Measurements from ENCODE around the gene BABAM2. TPM values are rescaled to one million over a fixed set of nuclear protein-coding genes. Genes with fewer than 3 reads are reported as not detected.
A peak's percentile ranks its signal among the peaks of the same experiment; 100 is the strongest.

BABAM2 gene
- polyA plus RNA-seq, 3 donors, result 33.2 to 52.8 (median 49.3) TPM

DNA sequence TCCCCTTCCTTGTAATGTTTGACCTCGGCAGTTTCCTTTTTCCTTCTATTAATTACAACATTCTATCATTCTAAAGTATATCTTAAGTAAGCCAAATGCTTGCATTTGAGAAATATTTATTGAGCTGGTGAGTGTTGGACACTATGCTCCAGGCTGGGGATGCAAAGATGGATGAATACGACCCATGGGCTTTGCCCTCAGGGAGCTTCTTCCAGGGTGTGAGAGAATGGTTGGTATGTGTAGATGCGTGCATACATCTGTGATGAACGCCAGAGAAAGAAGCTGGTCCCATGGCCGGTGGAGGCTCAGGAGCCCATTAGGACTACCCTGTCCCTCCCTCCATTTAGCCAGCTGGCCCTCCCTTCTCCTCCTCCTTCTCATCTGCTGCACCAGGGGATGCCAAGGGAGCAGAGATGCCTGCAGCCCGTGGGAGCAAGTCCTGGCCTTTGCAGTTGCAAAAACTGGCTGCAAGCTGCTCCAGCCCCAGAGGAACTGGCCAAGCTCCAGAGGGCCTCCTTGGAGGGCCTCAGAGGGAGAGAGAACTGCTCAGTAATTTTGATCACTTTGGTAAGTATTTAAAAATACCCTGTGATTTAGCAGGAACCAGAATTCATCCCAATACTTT is 436.5 kb downstream of the BABAM2 start:
- H3K4me2 ChIP-seq (replicated peaks; ENCODE audit: extremely low read depth, low read length, poor library complexity, severe bottlenecking), result no peak overlapping the region
- no peak overlapping the region for H3K27ac ChIP-seq (ENCODE audit: low read depth in 1 of 2, low read length in 2 of 2)
- H3K79me2 ChIP-seq (ENCODE audit: insufficient read depth, low read length), result no peaks in the 10 kb centered on the region
- no peak overlapping the region for H3K4me3 ChIP-seq (replicated peaks in 1 of 3; ENCODE audit: low read depth in 2 of 3, low read length in 3 of 3)
- no peaks in the 10 kb centered on the region for H3K27me3 ChIP-seq (ENCODE audit: control insufficient read depth in 2 of 2, insufficient read depth in 2 of 2, low read length in 2 of 2)
- no peak overlapping the region for H3K9ac ChIP-seq (ENCODE audit: insufficient read depth, low read length, poor library complexity, severe bottlenecking)
- intact Hi-C loops (cut with micrococcal nuclease), result no loop called here
- Mint-ChIP-seq H3K4me1 (peaks cover 27% of the 10 kb centered on the region), H3K36me3 (peaks cover 28 to 43% of the 10 kb centered on the region in 2 donors), H3K27me3 (ENCODE audit: low read depth in 3 of 3) (peaks cover 0 to 3% (median 0%) of the 10 kb centered on the region in 3 donors), H3K9me3 (no peaks in the 10 kb centered on the region), H3K4me3 (no peak overlapping the region), H3K27ac (peak overlapping the region in 1 of 7 donors; percentile 64)
- H3K4me1 ChIP-seq (ENCODE audit: control insufficient read depth in 1 of 2, insufficient read depth in 2 of 2, low read length in 2 of 2), result peaks cover 17 to 22% of the 10 kb centered on the region in 2 donors
- TF ChIP-seq, protein P1, sequence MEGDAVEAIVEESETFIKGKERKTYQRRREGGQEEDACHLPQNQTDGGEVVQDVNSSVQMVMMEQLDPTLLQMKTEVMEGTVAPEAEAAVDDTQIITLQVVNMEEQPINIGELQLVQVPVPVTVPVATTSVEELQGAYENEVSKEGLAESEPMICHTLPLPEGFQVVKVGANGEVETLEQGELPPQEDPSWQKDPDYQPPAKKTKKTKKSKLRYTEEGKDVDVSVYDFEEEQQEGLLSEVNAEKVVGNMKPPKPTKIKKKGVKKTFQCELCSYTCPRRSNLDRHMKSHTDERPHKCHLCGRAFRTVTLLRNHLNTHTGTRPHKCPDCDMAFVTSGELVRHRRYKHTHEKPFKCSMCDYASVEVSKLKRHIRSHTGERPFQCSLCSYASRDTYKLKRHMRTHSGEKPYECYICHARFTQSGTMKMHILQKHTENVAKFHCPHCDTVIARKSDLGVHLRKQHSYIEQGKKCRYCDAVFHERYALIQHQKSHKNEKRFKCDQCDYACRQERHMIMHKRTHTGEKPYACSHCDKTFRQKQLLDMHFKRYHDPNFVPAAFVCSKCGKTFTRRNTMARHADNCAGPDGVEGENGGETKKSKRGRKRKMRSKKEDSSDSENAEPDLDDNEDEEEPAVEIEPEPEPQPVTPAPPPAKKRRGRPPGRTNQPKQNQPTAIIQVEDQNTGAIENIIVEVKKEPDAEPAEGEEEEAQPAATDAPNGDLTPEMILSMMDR (IDR thresholded peaks at IDR 0.05), result no peak
- 83% methylated on average over 2 of the region's 6 CpGs for WGBS (ENCODE audit: insufficient coverage)
- peaks cover 0 to 8% of the 10 kb centered on the region in 2 donors for H3K36me3 ChIP-seq (replicated peaks in 1 of 2; ENCODE audit: control insufficient read depth in 1 of 2, insufficient read depth in 2 of 2, low read length in 2 of 2)
- no peaks in the 10 kb centered on the region for H4K20me1 ChIP-seq (ENCODE audit: insufficient read depth, low read length)
- DNase-seq, result peak in 1 of 3 donors; percentile 1
- H2AFZ ChIP-seq (ENCODE audit: insufficient read depth, low read depth, low read length, poor library complexity, severe bottlenecking), result no peak overlapping the region
- H3K9me3 ChIP-seq (replicated peaks in 1 of 2; ENCODE audit: control insufficient read depth in 1 of 2, insufficient read depth in 1 of 2, low read length in 2 of 2), result no peaks in the 10 kb centered on the region

GRCh38 chr2:28327581-28327955 is 437.0 kb downstream of the BABAM2 start:
- Mint-ChIP-seq H3K27me3 (ENCODE audit: low read depth in 3 of 3) (peaks cover 0 to 3% (median 0%) of the 10 kb centered on the region in 3 donors), H3K36me3 (peaks cover 34 to 40% of the 10 kb centered on the region in 2 donors), H3K9me3 (no peaks in the 10 kb centered on the region), H3K27ac (no peak overlapping the region), H3K4me1 (peaks cover 24% of the 10 kb centered on the region), H3K4me3 (no peak overlapping the region)
- Histone ChIP-seq H3K4me3 (replicated peaks in 1 of 3; ENCODE audit: low read depth in 2 of 3, low read length in 3 of 3) (no peak overlapping the region), H2AFZ (ENCODE audit: insufficient read depth, low read depth, low read length, poor library complexity, severe bottlenecking) (no peak overlapping the region), H3K36me3 (replicated peaks in 1 of 2; ENCODE audit: control insufficient read depth in 1 of 2, insufficient read depth in 2 of 2, low read length in 2 of 2) (peaks cover 0 to 8% of the 10 kb centered on the region in 2 donors), H3K27ac (ENCODE audit: low read depth in 1 of 2, low read length in 2 of 2) (no peak overlapping the region), H3K4me1 (ENCODE audit: control insufficient read depth in 1 of 2, insufficient read depth in 2 of 2, low read length in 2 of 2) (peaks cover 17 to 21% of the 10 kb centered on the region in 2 donors), H3K27me3 (ENCODE audit: control insufficient read depth in 2 of 2, insufficient read depth in 2 of 2, low read length in 2 of 2) (no peaks in the 10 kb centered on the region), H3K9ac (ENCODE audit: insufficient read depth, low read length, poor library complexity, severe bottlenecking) (no peak overlapping the region), H3K4me2 (replicated peaks; ENCODE audit: extremely low read depth, low read length, poor library complexity, severe bottlenecking) (no peak overlapping the region), H3K79me2 (ENCODE audit: insufficient read depth, low read length) (no peaks in the 10 kb centered on the region), H4K20me1 (ENCODE audit: insufficient read depth, low read length) (no peaks in the 10 kb centered on the region), H3K9me3 (replicated peaks in 1 of 2; ENCODE audit: control insufficient read depth in 1 of 2, insufficient read depth in 1 of 2, low read length in 2 of 2) (no peaks in the 10 kb centered on the region)
- intact Hi-C loops (cut with micrococcal nuclease), result no loop called here
- no peak for DNase-seq
- TF ChIP-seq, protein P1 (IDR thresholded peaks at IDR 0.05), result no peak
- 100% methylated on average over 2 of the region's 7 CpGs for WGBS (ENCODE audit: insufficient coverage)
